NCI-H748 treated with DMSO at 0.1 percent for 48 hours (cell line): ENCODE measurements around the gene PIGQ.

Experiments used
- DNase-seq: peaks from one replicate; lab custom pipeline; 2025; lab: John Stamatoyannopoulos, UW

PIGQ gene

GRCh38 chr16:628321-629061 lies 58.7 kb downstream of the PIGQ start:
- DNase-seq = no peak

DNA sequence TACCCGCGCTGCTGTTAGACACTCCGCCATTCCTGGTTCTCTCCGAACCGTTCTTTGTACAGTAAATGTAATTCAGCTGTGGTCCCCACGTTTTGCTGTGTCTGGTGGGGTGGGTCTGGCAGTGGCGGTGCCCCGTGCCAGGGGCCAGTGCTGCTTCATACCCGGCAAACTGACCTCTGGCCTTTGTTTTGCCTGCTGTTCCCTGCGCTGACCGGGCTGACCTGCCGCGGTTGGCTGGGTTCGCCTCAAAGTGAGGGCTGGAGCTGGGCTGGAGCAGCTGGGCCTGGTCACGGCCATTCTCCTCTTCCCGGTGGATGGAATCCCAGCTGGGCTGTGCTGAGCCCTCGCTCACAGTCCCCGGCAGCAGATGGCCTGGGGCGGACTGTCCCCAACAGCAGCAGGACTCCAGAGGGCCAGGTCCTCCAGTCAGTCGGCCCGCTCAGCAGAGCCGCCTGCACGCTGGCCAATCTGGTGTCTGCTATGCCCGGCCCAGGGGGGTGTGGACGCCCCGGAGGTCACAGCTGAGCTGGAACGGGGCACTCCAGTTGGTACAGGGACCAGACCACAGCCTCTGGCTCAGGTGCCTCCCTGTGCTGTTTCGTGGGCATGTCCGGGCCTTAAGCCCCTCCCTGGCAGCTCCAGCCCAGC lies 59.5 kb downstream of the PIGQ start:
- no peak for DNase-seq

DNA sequence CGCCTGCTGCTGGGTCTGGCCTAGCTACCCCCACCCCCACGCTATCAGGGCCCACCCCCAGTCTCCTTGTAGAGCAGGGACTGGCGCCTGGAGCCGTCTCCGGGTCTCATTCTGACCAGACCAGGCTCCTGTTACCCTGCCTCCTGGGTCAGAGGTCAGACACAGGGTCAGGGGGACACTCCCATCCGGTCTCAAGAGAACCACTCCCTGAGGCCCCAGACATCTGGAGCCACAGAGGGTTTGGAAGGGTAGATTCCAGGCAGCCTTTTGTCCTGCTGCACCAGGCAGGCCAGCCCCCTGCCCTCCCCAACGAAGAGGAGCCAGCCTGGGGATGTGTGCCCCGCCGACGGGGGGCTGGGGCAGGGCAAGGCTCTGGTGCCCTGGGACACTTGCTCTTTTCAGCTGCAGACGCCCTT lies 60.1 kb downstream of the PIGQ start:
- no peak for DNase-seq

GRCh38 chr16:630249-630814 lies 60.6 kb downstream of the PIGQ start:
- DNase-seq = no peak

DNA sequence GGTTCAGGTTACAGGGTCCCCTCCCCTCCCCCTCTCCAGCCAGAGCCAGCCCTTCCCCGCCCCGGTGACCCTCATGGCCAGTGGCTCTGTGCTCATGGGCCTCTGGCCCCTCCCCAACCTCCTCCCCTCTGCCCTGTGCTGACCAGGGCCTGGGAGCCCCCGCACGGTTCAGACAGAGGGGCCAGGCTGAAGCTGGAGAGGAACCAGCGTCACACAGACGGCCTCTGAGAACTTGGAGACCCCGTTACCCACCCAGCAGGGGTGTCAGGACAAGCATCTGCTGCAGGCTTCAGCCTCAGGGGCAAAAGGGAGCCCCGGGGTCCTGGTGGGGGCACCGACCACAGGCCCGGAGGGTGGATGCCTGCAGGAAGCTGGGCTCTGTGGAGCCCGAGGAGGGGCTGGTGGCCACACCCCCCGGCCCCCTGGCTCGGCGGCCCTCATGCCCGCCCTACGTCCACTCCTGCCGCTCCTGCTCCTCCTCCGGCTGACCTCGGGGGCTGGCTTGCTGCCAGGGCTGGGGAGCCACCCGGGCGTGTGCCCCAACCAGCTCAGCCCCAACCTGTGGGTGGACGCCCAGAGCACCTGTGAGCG lies 61.1 kb downstream of the PIGQ start, which contains the start of gene WFIKKN1:
TSS of gene WFIKKN1 (plus strand) at position 171 of the 591 bp plus-strand sequence. CDS start at position 440, 269 bp downstream.
- no peak for DNase-seq

GRCh38 chr16:631808-632358 lies 62.1 kb downstream of the PIGQ start:
- DNase-seq = no peak

DNA sequence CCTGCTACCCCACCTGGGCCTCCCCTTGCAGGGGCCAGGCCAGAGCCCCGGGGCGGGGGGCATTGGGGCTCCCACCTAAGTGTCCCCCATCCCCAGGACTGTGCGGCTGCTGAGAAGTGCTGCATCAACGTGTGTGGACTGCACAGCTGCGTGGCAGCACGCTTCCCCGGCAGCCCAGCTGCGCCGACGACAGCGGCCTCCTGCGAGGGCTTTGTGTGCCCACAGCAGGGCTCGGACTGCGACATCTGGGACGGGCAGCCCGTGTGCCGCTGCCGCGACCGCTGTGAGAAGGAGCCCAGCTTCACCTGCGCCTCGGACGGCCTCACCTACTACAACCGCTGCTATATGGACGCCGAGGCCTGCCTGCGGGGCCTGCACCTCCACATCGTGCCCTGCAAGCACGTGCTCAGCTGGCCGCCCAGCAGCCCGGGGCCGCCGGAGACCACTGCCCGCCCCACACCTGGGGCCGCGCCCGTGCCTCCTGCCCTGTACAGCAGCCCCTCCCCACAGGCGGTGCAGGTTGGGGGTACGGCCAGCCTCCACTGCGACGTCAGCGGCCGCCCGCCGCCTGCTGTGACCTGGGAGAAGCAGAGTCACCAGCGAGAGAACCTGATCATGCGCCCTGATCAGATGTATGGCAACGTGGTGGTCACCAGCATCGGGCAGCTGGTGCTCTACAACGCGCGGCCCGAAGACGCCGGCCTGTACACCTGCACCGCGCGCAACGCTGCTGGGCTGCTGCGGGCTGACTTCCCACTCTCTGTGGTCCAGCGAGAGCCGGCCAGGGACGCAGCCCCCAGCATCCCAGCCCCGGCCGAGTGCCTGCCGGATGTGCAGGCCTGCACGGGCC lies 62.9 kb downstream of the PIGQ start:
- DNase-seq = no peak

DNA sequence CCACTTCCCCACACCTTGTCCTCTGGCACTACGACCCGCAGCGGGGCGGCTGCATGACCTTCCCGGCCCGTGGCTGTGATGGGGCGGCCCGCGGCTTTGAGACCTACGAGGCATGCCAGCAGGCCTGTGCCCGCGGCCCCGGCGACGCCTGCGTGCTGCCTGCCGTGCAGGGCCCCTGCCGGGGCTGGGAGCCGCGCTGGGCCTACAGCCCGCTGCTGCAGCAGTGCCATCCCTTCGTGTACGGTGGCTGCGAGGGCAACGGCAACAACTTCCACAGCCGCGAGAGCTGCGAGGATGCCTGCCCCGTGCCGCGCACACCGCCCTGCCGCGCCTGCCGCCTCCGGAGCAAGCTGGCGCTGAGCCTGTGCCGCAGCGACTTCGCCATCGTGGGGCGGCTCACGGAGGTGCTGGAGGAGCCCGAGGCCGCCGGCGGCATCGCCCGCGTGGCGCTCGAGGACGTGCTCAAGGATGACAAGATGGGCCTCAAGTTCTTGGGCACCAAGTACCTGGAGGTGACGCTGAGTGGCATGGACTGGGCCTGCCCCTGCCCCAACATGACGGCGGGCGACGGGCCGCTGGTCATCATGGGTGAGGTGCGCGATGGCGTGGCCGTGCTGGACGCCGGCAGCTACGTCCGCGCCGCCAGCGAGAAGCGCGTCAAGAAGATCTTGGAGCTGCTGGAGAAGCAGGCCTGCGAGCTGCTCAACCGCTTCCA lies 63.7 kb downstream of the PIGQ start:
- no peak for DNase-seq
